GM19438 (cell line): ENCODE data around the gene AGXT2.
A peak's percentile ranks its signal among the peaks of the same experiment; 100 is the strongest.

Source experiments
- ATAC-seq: cut with Tn5 transposase; IDR thresholded peaks from one replicate; pipeline ENCODE4 v1.9.1; 2021; ENCODE audit warnings: low read depth; ENCODE audit not compliant: unreplicated experiment

AGXT2 gene

GRCh38 chr5:35016174-35017051 lies 31.3 kb downstream of the AGXT2 start:
- ATAC-seq: peak; percentile 95

- no peak for ATAC-seq
Measured at GRCh38 chr5:35015063-35015462, 32.7 kb downstream of the AGXT2 start.

- ATAC-seq: no peak
Measured at GRCh38 chr5:35012796-35013195, 35.0 kb downstream of the AGXT2 start.

- ATAC-seq: no peak
Measured at GRCh38 chr5:35012365-35012764, 35.4 kb downstream of the AGXT2 start.

- ATAC-seq: no peak
Measured at GRCh38 chr5:35010676-35011075, 37.1 kb downstream of the AGXT2 start.

GRCh38 chr5:35009657-35010056 lies 38.1 kb downstream of the AGXT2 start:
- ATAC-seq: no peak

- ATAC-seq: no peak
Measured at GRCh38 chr5:35009019-35009418, 38.7 kb downstream of the AGXT2 start.

- ATAC-seq: no peak
Measured at GRCh38 chr5:35004771-35005170, 43.0 kb downstream of the AGXT2 start.

GRCh38 chr5:35004200-35004599 lies 43.5 kb downstream of the AGXT2 start:
- no peak for ATAC-seq

- peak; percentile 86 for ATAC-seq
Measured at GRCh38 chr5:35003018-35003957, 44.5 kb downstream of the AGXT2 start.

GRCh38 chr5:35002459-35002858 lies 45.3 kb downstream of the AGXT2 start:
- ATAC-seq: no peak

- no peak for ATAC-seq
Measured at GRCh38 chr5:35001842-35002241, 45.9 kb downstream of the AGXT2 start.

GRCh38 chr5:34998058-34998789 lies 49.5 kb downstream of the AGXT2 start:
- no peak for ATAC-seq

- ATAC-seq: no peak
Measured at GRCh38 chr5:34996261-34996660, 51.5 kb downstream of the AGXT2 start.

GRCh38 chr5:34993951-34994350 lies 53.8 kb downstream of the AGXT2 start:
- no peak for ATAC-seq

- ATAC-seq: no peak
Measured at GRCh38 chr5:34991486-34992238, 56.1 kb downstream of the AGXT2 start.

GRCh38 chr5:34986965-34987364 lies 60.8 kb downstream of the AGXT2 start:
- ATAC-seq: no peak

- ATAC-seq: no peak
Measured at GRCh38 chr5:34982823-34983222, 64.9 kb downstream of the AGXT2 start.

- ATAC-seq: peak; percentile 35
Measured at GRCh38 chr5:34978681-34979080, 69.1 kb downstream of the AGXT2 start.
